IPS DF 6.9 (cell line): ENCODE measurements around the gene TSPAN9.
"Not testable (repeated sequence)": the region's sequence is repeated elsewhere in the genome, so short reads cannot be mapped to it uniquely, and the experiment has no call there.

Experiments used
- DNase-seq: peaks from one replicate; pipeline ENCODE4 v3.0.0-alpha.2; 2013; ENCODE audit warnings: low read depth, low spot score
- H3K27ac ChIP-seq: one replicate; pipeline ENCODE4 v1.5.1; 2013; ENCODE audit warnings: low read length, control low read depth
- H3K27me3 ChIP-seq: 2 replicates; pipeline ENCODE4 v1.6.1; 2013; ENCODE audit warnings: mild to moderate bottlenecking, low read length; ENCODE audit not compliant: control insufficient read depth, insufficient read depth
- H3K36me3 ChIP-seq: 2 replicates; pipeline ENCODE4 v1.6.1; 2013; ENCODE audit warnings: low read length; ENCODE audit not compliant: control insufficient read depth, insufficient read depth
- H3K4me1 ChIP-seq: 2 replicates; pipeline ENCODE4 v1.6.1; 2013; ENCODE audit warnings: low read length; ENCODE audit not compliant: control insufficient read depth, insufficient read depth
- H3K4me3 ChIP-seq: 2 replicates; pipeline ENCODE4 v1.5.1; 2013; ENCODE audit warnings: mild to moderate bottlenecking, low read length
- H3K9me3 ChIP-seq: 2 replicates; pipeline ENCODE4 v1.6.1; 2013; ENCODE audit warnings: low read length, inconsistent platforms; ENCODE audit not compliant: control insufficient read depth, insufficient read depth
- WGBS: extraction: QIAGEN DNeasy Blood & Tissue Kit; methylation state at CpG from one replicate; pipeline ENCODE4 v1.1.7; 2013; ENCODE audit warnings: mixed read lengths, missing lambda C conversion rate; ENCODE audit not compliant: insufficient read length, insufficient coverage; 5-methylcytosine and 5-hydroxymethylcytosine counted together

Gene TSPAN9

DNA sequence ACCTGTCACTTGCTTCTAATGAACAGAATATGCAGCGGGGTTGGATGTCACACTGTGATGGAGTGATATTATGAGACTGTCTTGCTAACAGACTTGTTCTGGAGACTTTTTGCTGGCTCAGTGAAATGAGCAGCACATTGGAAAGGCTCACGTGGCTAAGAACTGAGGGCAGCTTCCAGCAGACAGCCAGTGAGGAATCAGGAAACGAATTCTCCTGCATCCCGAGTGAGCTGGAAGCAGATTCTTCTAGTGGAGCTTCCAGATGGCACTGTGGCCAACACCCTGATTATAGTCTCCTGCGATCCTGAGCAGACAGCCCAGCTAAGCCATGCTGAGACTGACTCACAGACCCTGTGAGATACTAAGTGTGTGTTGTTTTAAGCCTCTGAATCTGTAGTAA is 16.1 kb upstream of the TSPAN9 start:
- Histone ChIP-seq H3K4me1 (0 out of 2 replicates have a peak, but pooled peaks cover 2% of the 10 kb centered on the region), H3K27me3 (no peaks in the 10 kb centered on the region), H3K9me3 (no peaks in the 10 kb centered on the region), H3K27ac (no peak overlapping the region), H3K4me3 (no peak overlapping the region), H3K36me3 (no peaks in the 10 kb centered on the region)
- DNase-seq: no peak
- no CpG with 5 or more reads among the region's 5 CpGs for WGBS

GRCh38 chr12:3061501-3062215 is 15.5 kb upstream of the TSPAN9 start:
- H3K4me3 ChIP-seq: no peak overlapping the region
- WGBS: no CpG with 5 or more reads among the region's 3 CpGs
- no peaks in the 10 kb centered on the region for H3K4me1 ChIP-seq
- DNase-seq: no peak
- no peaks in the 10 kb centered on the region for H3K9me3 ChIP-seq
- H3K36me3 ChIP-seq: no peaks in the 10 kb centered on the region
- H3K27me3 ChIP-seq: no peaks in the 10 kb centered on the region
- H3K27ac ChIP-seq: no peak overlapping the region

- WGBS: no CpG with 5 or more reads among the region's 2 CpGs
- no peaks in the 10 kb centered on the region for H3K4me1 ChIP-seq
- H3K4me3 ChIP-seq: no peak overlapping the region
- no peaks in the 10 kb centered on the region for H3K9me3 ChIP-seq
- no peaks in the 10 kb centered on the region for H3K27me3 ChIP-seq
- no peak overlapping the region for H3K27ac ChIP-seq
- DNase-seq: no peak
- H3K36me3 ChIP-seq: no peaks in the 10 kb centered on the region
Observed at GRCh38 chr12:3065300-3065699, 11.9 kb upstream of the TSPAN9 start.

DNA sequence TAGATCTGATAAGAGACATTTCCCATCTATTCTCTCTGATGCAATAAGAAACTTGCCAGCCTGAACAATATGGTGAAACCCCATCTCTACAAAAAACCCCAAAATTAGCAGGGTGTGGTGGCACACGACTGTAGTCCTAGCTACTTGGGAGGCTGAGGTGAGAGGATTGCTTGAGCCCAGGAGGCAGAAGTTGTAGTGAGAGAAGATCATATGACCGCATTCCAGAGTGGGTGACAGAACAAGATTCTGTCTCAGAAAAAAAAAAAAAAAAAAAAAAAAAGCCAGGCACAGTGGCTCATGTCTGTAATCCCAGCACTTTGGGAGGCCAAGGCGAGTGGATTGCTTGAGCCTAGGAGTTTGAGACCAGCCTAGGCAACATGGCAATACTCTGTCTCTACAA is 11.3 kb upstream of the TSPAN9 start:
- not testable (repeated sequence) for H3K36me3 ChIP-seq, H3K27ac ChIP-seq, H3K4me3 ChIP-seq, DNase-seq, H3K27me3 ChIP-seq, H3K9me3 ChIP-seq, H3K4me1 ChIP-seq
- WGBS: no CpG with 5 or more reads among the region's 3 CpGs

DNA sequence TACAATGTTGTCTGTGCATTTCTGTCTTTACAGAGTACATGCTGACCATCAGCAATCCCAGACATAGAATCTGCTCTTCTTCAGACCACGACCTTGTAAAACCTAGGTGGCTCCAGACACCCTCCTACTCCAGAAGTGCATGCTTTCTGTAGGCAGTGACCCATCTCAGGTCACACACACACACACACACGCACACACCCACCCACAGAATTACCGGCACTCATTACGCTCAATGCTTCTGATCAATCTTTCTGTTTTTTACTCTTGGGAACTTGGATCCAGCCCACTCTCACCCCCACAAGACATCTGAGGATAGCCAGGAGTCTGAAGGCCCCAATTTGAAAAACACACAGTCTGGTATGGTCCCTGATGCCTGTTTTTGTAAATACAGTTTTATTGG is 7.5 kb upstream of the TSPAN9 start:
- no peak for DNase-seq

DNA sequence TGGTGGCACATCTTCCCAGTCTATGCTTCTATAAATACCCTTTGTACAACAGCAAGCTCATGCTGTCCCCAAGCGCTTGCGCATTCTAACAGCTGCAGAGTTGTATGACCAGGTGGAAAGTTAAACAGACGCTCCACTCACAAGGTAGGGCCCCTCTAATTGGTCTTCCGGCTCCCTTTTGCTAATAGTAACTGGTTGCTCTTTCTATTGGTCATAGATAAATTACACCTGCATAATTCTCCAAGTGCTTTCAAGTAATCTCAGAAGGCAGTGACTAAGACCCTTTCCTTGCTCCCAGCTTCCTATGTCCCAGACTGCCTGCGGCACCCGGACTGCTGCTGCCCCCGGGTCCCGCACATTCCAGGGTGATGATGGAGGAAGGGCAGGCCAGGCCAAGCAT is 6.1 kb upstream of the TSPAN9 start:
- no peak overlapping the region for H3K27ac ChIP-seq
- no peaks in the 10 kb centered on the region for H3K9me3 ChIP-seq
- H3K36me3 ChIP-seq: no peaks in the 10 kb centered on the region
- H3K4me1 ChIP-seq: no peaks in the 10 kb centered on the region; the same call in 1 of the 2 replicates
- no peaks in the 10 kb centered on the region for H3K27me3 ChIP-seq
- no CpG with 5 or more reads among the region's 8 CpGs for WGBS
- no peak for DNase-seq
- H3K4me3 ChIP-seq: no peak overlapping the region

More for the DNA sequence above, 7.5 kb upstream of the TSPAN9 start:
- no peaks in the 10 kb centered on the region for H3K36me3 ChIP-seq
- H3K9me3 ChIP-seq: no peaks in the 10 kb centered on the region
- no peaks in the 10 kb centered on the region; the same call in 1 of the 2 replicates for H3K4me1 ChIP-seq
- no peaks in the 10 kb centered on the region for H3K27me3 ChIP-seq
- WGBS: no CpG with 5 or more reads among the region's 4 CpGs
- H3K4me3 ChIP-seq: no peak overlapping the region
- no peak overlapping the region for H3K27ac ChIP-seq

DNA sequence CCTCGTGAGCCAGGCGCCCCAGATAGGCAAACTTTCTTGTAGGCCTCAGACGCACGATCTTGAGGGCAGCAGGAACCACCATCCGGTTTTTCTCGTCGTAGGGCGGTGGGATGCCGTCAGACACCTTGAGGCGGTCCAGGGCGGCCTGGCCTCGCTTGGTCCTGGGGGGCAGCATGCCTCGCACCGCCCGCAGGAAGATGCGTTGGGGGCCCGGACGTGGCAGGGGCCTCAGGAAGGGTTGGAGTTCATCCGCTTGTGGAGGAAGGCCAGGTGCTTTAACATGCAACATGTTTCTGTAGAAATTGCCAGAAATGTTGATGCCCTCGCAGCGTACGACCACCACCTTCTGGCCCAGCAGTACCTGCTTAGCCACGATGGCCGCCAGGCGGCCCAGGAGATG is 5.5 kb upstream of the TSPAN9 start:
- H3K4me3 ChIP-seq: no peak overlapping the region
- no peaks in the 10 kb centered on the region for H3K36me3 ChIP-seq
- H3K27me3 ChIP-seq: no peaks in the 10 kb centered on the region
- no peaks in the 10 kb centered on the region for H3K9me3 ChIP-seq
- no CpG with 5 or more reads among the region's 25 CpGs for whole genome bisulfite sequencing
- no peak for DNase-seq
- no peaks in the 10 kb centered on the region; the same call in 1 of the 2 replicates for H3K4me1 ChIP-seq
- no peak overlapping the region for H3K27ac ChIP-seq

- Histone ChIP-seq H3K36me3 (no peaks in the 10 kb centered on the region; the same call in 1 of the 2 replicates), H3K4me1 (peaks cover 1% of the 10 kb centered on the region; the same call in 1 of the 2 replicates), H3K4me3 (no peak overlapping the region), H3K9me3 (no peaks in the 10 kb centered on the region), H3K27me3 (no peaks in the 10 kb centered on the region), H3K27ac (no peak overlapping the region)
- no CpG with 5 or more reads among the region's 13 CpGs for WGBS
- DNase-seq: peak; percentile 72
Observed at GRCh38 chr12:3073438-3074250, 3.5 kb upstream of the TSPAN9 start.

- no CpG with 5 or more reads among the region's 6 CpGs for WGBS
- Histone ChIP-seq H3K27me3 (no peaks in the 10 kb centered on the region), H3K4me3 (no peak overlapping the region), H3K27ac (no peak overlapping the region), H3K36me3 (no peaks in the 10 kb centered on the region; the same call in 1 of the 2 replicates), H3K9me3 (no peaks in the 10 kb centered on the region), H3K4me1 (peaks cover 1% of the 10 kb centered on the region; the same call in 1 of the 2 replicates)
- DNase-seq: no peak
Observed at GRCh38 chr12:3075315-3075714, 1.9 kb upstream of the TSPAN9 start.

DNA sequence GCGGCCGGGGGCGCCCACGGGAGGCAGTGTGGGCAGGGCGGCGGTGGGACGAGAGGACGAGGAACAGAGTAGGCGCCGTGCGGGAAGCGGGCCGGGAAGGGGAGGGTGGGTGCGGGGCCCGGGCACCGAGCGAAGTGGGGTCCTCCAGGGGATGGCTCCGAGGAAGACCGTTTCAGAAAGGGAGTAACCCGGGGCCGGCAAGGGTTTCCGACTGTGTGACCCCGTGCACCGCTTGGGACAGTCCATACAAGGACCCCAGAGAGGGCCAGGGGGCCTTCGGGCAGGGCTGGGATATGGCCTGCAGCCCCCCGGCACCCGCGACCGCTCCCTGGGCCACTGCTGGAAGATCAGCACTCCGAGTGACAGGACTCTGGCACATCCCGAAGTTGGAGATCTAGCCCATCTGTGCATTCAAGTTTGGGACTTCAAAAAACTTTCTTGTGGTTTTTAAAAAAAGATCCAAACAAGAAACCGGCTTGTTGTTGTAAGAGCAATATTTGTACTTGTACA is 448 bp downstream of the TSPAN9 start:
- H3K27ac ChIP-seq: no peak overlapping the region
- peaks cover 1% of the 10 kb centered on the region; the same call in 1 of the 2 replicates for H3K4me1 ChIP-seq
- H3K4me3 ChIP-seq: peak overlapping the region; percentile 82; the same call in 1 of the 2 replicates
- H3K27me3 ChIP-seq: no peaks in the 10 kb centered on the region
- no peaks in the 10 kb centered on the region; the same call in 1 of the 2 replicates for H3K36me3 ChIP-seq
- no peak for DNase-seq
- no peaks in the 10 kb centered on the region for H3K9me3 ChIP-seq
- WGBS: no CpG with 5 or more reads among the region's 32 CpGs
